ENCODE results near the gene PLEKHM3. TPM values are rescaled to one million over a fixed set of nuclear protein-coding genes. Genes with fewer than 3 reads are reported as not detected.
"Not testable (repeated sequence)": the region's sequence is repeated elsewhere in the genome, so short reads cannot be mapped to it uniquely, and the experiment has no call there.

Gene PLEKHM3
- total RNA-seq, 1 donor from 2014 or later: 15.2 TPM

GRCh38 chr2:207828361-207829057, 196.8 kb downstream of the PLEKHM3 start:
- no peak for DNase-seq (ENCODE audit: low spot score)

DNA sequence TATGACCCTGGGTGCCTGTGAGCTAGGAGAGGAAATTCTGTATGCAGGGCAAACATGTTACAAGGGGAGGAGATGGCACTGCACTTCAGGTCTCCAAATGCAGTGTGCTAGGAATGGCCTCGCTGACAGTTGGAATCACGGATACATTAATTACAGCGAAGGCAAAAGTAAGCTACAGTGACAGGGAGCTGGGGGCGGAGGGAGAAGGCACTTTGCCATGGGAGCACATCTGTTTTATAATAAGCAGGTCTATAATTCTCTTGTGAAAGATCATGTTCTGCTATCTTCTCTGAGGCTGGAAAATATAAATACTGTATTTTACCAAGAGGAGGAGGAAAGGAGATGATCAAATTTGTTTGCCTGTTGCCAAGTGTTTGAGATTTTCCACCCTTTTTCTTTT, 199.3 kb downstream of the PLEKHM3 start:
- DNase-seq (ENCODE audit: low spot score): no peak

- DNase-seq (ENCODE audit: low spot score): no peak
These were observed 200.0 kb downstream of the PLEKHM3 start for GRCh38 chr2:207825045-207825954.

- no peak for DNase-seq (ENCODE audit: low spot score)
These were observed 201.5 kb downstream of the PLEKHM3 start for GRCh38 chr2:207823865-207824264.

GRCh38 chr2:207819839-207820784, 205.2 kb downstream of the PLEKHM3 start:
- peak; percentile 47 for DNase-seq (ENCODE audit: low spot score)

- no peak for DNase-seq (ENCODE audit: low spot score)
These were observed 206.1 kb downstream of the PLEKHM3 start for GRCh38 chr2:207819021-207819797.

- no peak for DNase-seq (ENCODE audit: low spot score)
These were observed 208.8 kb downstream of the PLEKHM3 start for GRCh38 chr2:207816546-207816945.

GRCh38 chr2:207815254-207815653, 210.1 kb downstream of the PLEKHM3 start:
- DNase-seq (ENCODE audit: low spot score): no peak

- no peak for DNase-seq (ENCODE audit: low spot score)
These were observed 211.4 kb downstream of the PLEKHM3 start for GRCh38 chr2:207813942-207814341.

GRCh38 chr2:207813221-207813916, 212.0 kb downstream of the PLEKHM3 start:
- no peak for DNase-seq (ENCODE audit: low spot score)

- DNase-seq (ENCODE audit: low spot score): no peak
These were observed 212.6 kb downstream of the PLEKHM3 start for GRCh38 chr2:207812726-207813080.

- no peak for DNase-seq (ENCODE audit: low spot score)
These were observed 213.1 kb downstream of the PLEKHM3 start for GRCh38 chr2:207812058-207812725.

GRCh38 chr2:207811658-207812057, 213.7 kb downstream of the PLEKHM3 start:
- DNase-seq (ENCODE audit: low spot score): not testable (repeated sequence)

- DNase-seq (ENCODE audit: low spot score): no peak
These were observed 215.0 kb downstream of the PLEKHM3 start for GRCh38 chr2:207810200-207810788.

- DNase-seq (ENCODE audit: low spot score): no peak
These were observed 217.2 kb downstream of the PLEKHM3 start for GRCh38 chr2:207808119-207808518.

DNA sequence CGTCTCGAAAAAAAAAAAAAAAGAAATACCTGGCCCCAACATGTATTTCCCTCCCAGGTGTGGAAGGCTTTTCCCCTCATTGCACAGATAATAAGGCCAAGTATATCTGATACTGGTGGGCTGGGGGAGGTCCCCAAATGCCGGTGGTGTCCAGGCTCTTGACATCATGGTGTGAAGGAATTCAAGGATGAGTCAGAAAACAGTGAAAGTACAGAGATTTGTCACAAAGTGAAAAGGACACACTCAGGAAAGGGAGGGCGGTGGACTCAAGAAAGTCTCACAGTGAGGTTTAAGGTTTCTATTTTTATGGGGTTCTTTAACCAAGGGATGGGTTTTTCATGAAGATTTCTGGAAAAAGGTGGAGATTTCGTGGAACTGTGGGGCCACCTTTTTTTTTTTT, 217.8 kb downstream of the PLEKHM3 start:
- no peak for DNase-seq (ENCODE audit: low spot score)

- DNase-seq (ENCODE audit: low spot score): no peak
These were observed 219.6 kb downstream of the PLEKHM3 start for GRCh38 chr2:207805566-207806226.

GRCh38 chr2:207802650-207803049, 222.7 kb downstream of the PLEKHM3 start:
- DNase-seq (ENCODE audit: low spot score): no peak

GRCh38 chr2:207801259-207801658, 224.1 kb downstream of the PLEKHM3 start:
- DNase-seq (ENCODE audit: low spot score): no peak

Measured in ureter (tissue), 1 donor.